DMS153 (cell line): Measurements from ENCODE around the gene GSDMA.

Experiments
- DNase-seq: peaks from one replicate; lab custom pipeline; 2025; lab: John Stamatoyannopoulos, UW

Gene GSDMA

GRCh38 chr17:39963829-39964228 lies 1.0 kb downstream of the GSDMA start:
- peak; percentile 48 for DNase-seq

- DNase-seq, result no peak
These were observed 2.4 kb downstream of the GSDMA start for GRCh38 chr17:39965017-39965699.

GRCh38 chr17:39966771-39967170 lies 4.0 kb downstream of the GSDMA start:
- no peak for DNase-seq

GRCh38 chr17:39968761-39969160 lies 6.0 kb downstream of the GSDMA start:
- DNase-seq, result no peak

- DNase-seq, result no peak
These were observed 6.6 kb downstream of the GSDMA start for GRCh38 chr17:39969375-39969774.

- DNase-seq, result no peak
These were observed 7.4 kb downstream of the GSDMA start for GRCh38 chr17:39970157-39970692.

GRCh38 chr17:39971076-39971603 lies 8.3 kb downstream of the GSDMA start:
- no peak for DNase-seq

GRCh38 chr17:39972271-39972670 lies 9.5 kb downstream of the GSDMA start:
- DNase-seq, result no peak

GRCh38 chr17:39973496-39973895 lies 10.7 kb downstream of the GSDMA start:
- no peak for DNase-seq

- no peak for DNase-seq
These were observed 11.6 kb downstream of the GSDMA start for GRCh38 chr17:39974433-39974832.

- DNase-seq, result no peak
These were observed 13.0 kb downstream of the GSDMA start for GRCh38 chr17:39975801-39976200.

- no peak for DNase-seq
These were observed 16.3 kb downstream of the GSDMA start for GRCh38 chr17:39979016-39979670.

GRCh38 chr17:39979893-39980350 lies 17.1 kb downstream of the GSDMA start:
- DNase-seq, result no peak

- peak; percentile 99 for DNase-seq
These were observed 17.8 kb downstream of the GSDMA start, which contains the start of gene PSMD3 for GRCh38 chr17:39980351-39981206. TSS of gene PSMD3 (plus strand) at chr17:39980807. CDS start at chr17:39980971, 164 bp downstream.

GRCh38 chr17:39981207-39981741 lies 18.5 kb downstream of the GSDMA start:
- DNase-seq, result no peak

GRCh38 chr17:39981766-39982375 lies 19.1 kb downstream of the GSDMA start:
- no peak for DNase-seq

- no peak for DNase-seq
These were observed 25.5 kb downstream of the GSDMA start for GRCh38 chr17:39988206-39988810.

GRCh38 chr17:39994448-39994847 lies 31.6 kb downstream of the GSDMA start:
- DNase-seq, result no peak

- no peak for DNase-seq
These were observed 32.6 kb downstream of the GSDMA start for GRCh38 chr17:39995438-39995837.

GRCh38 chr17:39996162-39996561 lies 33.4 kb downstream of the GSDMA start:
- no peak for DNase-seq

- no peak for DNase-seq
These were observed 34.0 kb downstream of the GSDMA start for GRCh38 chr17:39996800-39997199.
